ENCODE measurements around the gene GRID1. TPM values are rescaled to one million over a fixed set of nuclear protein-coding genes. Genes with fewer than 3 reads are reported as not detected.

Gene GRID1
- total RNA-seq, 2 donors from 2014 or later: 0.27 to 0.85 TPM

GRCh38 chr10:86345296-86345858, 21.2 kb downstream of the GRID1 start:
- H3K27ac ChIP-seq: no peak overlapping the region
- DNase-seq (ENCODE audit: low spot score): no peak
- no peaks in the 10 kb centered on the region for H3K27me3 ChIP-seq (replicated peaks; ENCODE audit: insufficient read depth)
- no peaks in the 10 kb centered on the region for H3K4me1 ChIP-seq (ENCODE audit: control insufficient read depth in 1 of 2, low read depth in 2 of 2)
- no peaks in the 10 kb centered on the region for H3K36me3 ChIP-seq
- no peak for TF ChIP-seq CTCF (IDR thresholded peaks at IDR 0.05)
- no peak for ATAC-seq (ENCODE audit: insufficient number of reproducible peaks, low FRiP score, low read depth)
- no peaks in the 10 kb centered on the region for H3K9me3 ChIP-seq
- no peak overlapping the region for H3K4me3 ChIP-seq

GRCh38 chr10:86344714-86345161, 21.9 kb downstream of the GRID1 start:
- H3K27ac ChIP-seq: no peak overlapping the region
- no peaks in the 10 kb centered on the region for H3K36me3 ChIP-seq
- DNase-seq (ENCODE audit: low spot score) (no peak), ATAC-seq (ENCODE audit: insufficient number of reproducible peaks, low FRiP score, low read depth) (no peak)
- TF ChIP-seq CTCF (IDR thresholded peaks at IDR 0.05): no peak
- H3K9me3 ChIP-seq: no peaks in the 10 kb centered on the region
- no peaks in the 10 kb centered on the region for H3K4me1 ChIP-seq (ENCODE audit: control insufficient read depth in 1 of 2, low read depth in 2 of 2)
- no peak overlapping the region for H3K4me3 ChIP-seq
- H3K27me3 ChIP-seq (replicated peaks; ENCODE audit: insufficient read depth): no peaks in the 10 kb centered on the region

- DNase-seq (ENCODE audit: low spot score): no peak
- Histone ChIP-seq H3K27me3 (replicated peaks; ENCODE audit: insufficient read depth) (no peaks in the 10 kb centered on the region), H3K27ac (no peak overlapping the region), H3K4me3 (no peak overlapping the region), H3K4me1 (ENCODE audit: control insufficient read depth in 1 of 2, low read depth in 2 of 2) (no peaks in the 10 kb centered on the region), H3K36me3 (no peaks in the 10 kb centered on the region), H3K9me3 (no peaks in the 10 kb centered on the region)
- no peak for TF ChIP-seq CTCF (IDR thresholded peaks at IDR 0.05)
- no peak for ATAC-seq (ENCODE audit: insufficient number of reproducible peaks, low FRiP score, low read depth)
Observed at GRCh38 chr10:86344281-86344680, 22.3 kb downstream of the GRID1 start.

- TF ChIP-seq CTCF (IDR thresholded peaks at IDR 0.05): no peak
- Histone ChIP-seq H3K27me3 (replicated peaks; ENCODE audit: insufficient read depth) (no peaks in the 10 kb centered on the region), H3K4me1 (ENCODE audit: control insufficient read depth in 1 of 2, low read depth in 2 of 2) (no peaks in the 10 kb centered on the region), H3K27ac (no peak overlapping the region), H3K36me3 (no peaks in the 10 kb centered on the region), H3K9me3 (no peaks in the 10 kb centered on the region), H3K4me3 (no peak overlapping the region)
- ATAC-seq (ENCODE audit: insufficient number of reproducible peaks, low FRiP score, low read depth) (no peak), DNase-seq (ENCODE audit: low spot score) (no peak)
Observed at GRCh38 chr10:86343761-86344160, 22.8 kb downstream of the GRID1 start.

GRCh38 chr10:86342111-86342863, 24.3 kb downstream of the GRID1 start:
- ATAC-seq (ENCODE audit: insufficient number of reproducible peaks, low FRiP score, low read depth) (no peak), DNase-seq (ENCODE audit: low spot score) (no peak)
- Histone ChIP-seq H3K27me3 (replicated peaks; ENCODE audit: insufficient read depth) (no peaks in the 10 kb centered on the region), H3K4me1 (ENCODE audit: control insufficient read depth in 1 of 2, low read depth in 2 of 2) (no peaks in the 10 kb centered on the region), H3K4me3 (no peak overlapping the region), H3K27ac (no peak overlapping the region), H3K36me3 (no peaks in the 10 kb centered on the region), H3K9me3 (no peaks in the 10 kb centered on the region)
- TF ChIP-seq CTCF (IDR thresholded peaks at IDR 0.05): no peak
